CD8-positive, alpha-beta memory T cell (primary cell): ENCODE data around the gene EIF3K. TPM values are rescaled to one million over a fixed set of nuclear protein-coding genes. Genes with fewer than 3 reads are reported as not detected.
"Not testable (repeated sequence)": the region's sequence is repeated elsewhere in the genome, so short reads cannot be mapped to it uniquely, and the experiment has no call there.

Experiments used
- CTCF ChIA-PET: fragments of 350-600 bp; sonication (Branson Sonifier 250); formaldehyde crosslinking; loops from one replicate; lab custom pipeline; 2021; ENCODE audit warnings: antibody characterized with exemption; lab: Charles Lee
- POLR2A ChIA-PET: fragments of 350-600 bp; sonication (Branson Sonifier 250); formaldehyde crosslinking; loops from one replicate; lab custom pipeline; 2021; ENCODE audit warnings: antibody characterized with exemption; lab: Charles Lee
- DNase-seq, 5 donors: peaks; one replicate each; pipeline versions ENCODE4 v3.0.0 to v3.0.0-alpha.2; 2020 to 2022; ENCODE audit warnings: mixed read lengths in 1 of 5
- H3K27ac ChIP-seq: one replicate; pipeline ENCODE4 v1.7.0; 2013; ENCODE audit warnings: low read depth, mild to moderate bottlenecking, low read length, moderate library complexity
- H3K27me3 ChIP-seq: 2 replicates; pipeline ENCODE4 v1.7.0; 2013; ENCODE audit warnings: low read length, mild to moderate bottlenecking; ENCODE audit not compliant: insufficient read depth, poor library complexity, severe bottlenecking
- H3K36me3 ChIP-seq: 2 replicates; pipeline ENCODE4 v1.7.0; 2013; ENCODE audit warnings: mild to moderate bottlenecking, low read length, moderate library complexity; ENCODE audit not compliant: insufficient read depth
- H3K4me1 ChIP-seq: 2 replicates; pipeline ENCODE4 v1.7.0; 2013; ENCODE audit warnings: mild to moderate bottlenecking, low read length, moderate library complexity; ENCODE audit not compliant: insufficient read depth
- H3K4me3 ChIP-seq: 2 replicates; pipeline ENCODE4 v1.7.0; 2013; ENCODE audit warnings: mild to moderate bottlenecking, low read length
- H3K9me3 ChIP-seq: 2 replicates; pipeline ENCODE4 v1.7.0; 2013; ENCODE audit warnings: mild to moderate bottlenecking, low read length
- H3K27ac Mint-ChIP-seq, 8 donors: one replicate each; pipeline ENCODE4 v1.8.0; 2020 to 2021; ENCODE audit warnings: mixed read lengths in 8 of 8, mild to moderate bottlenecking in 6 of 8, inconsistent platforms in 3 of 8, moderate library complexity in 3 of 8
- H3K27me3 Mint-ChIP-seq, 2 donors: one replicate each; pipeline ENCODE4 v1.8.0; 2020 to 2021; ENCODE audit warnings: mixed read lengths in 2 of 2, mild to moderate bottlenecking in 1 of 2, moderate library complexity in 1 of 2
- H3K36me3 Mint-ChIP-seq, 3 donors: one replicate each; pipeline ENCODE4 v1.8.0; 2020 to 2021; ENCODE audit warnings: mixed read lengths in 3 of 3, inconsistent platforms in 1 of 3, mild to moderate bottlenecking in 1 of 3
- H3K4me1 Mint-ChIP-seq, 3 donors: one replicate each; pipeline ENCODE4 v1.8.0; 2020 to 2021; ENCODE audit warnings: mixed read lengths in 3 of 3, inconsistent platforms in 1 of 3, mild to moderate bottlenecking in 1 of 3
- H3K4me3 Mint-ChIP-seq, 7 donors: one replicate each; pipeline ENCODE4 v1.8.0; 2020 to 2021; ENCODE audit warnings: mixed read lengths in 7 of 7, mild to moderate bottlenecking in 6 of 7, moderate library complexity in 4 of 7, inconsistent platforms in 2 of 7
- H3K9me3 Mint-ChIP-seq, 5 donors: one replicate each; pipeline ENCODE4 v1.8.0; 2020 to 2022; ENCODE audit warnings: mixed read lengths in 5 of 5, mild to moderate bottlenecking in 3 of 5, moderate library complexity in 2 of 5, inconsistent platforms in 1 of 5
- polyA plus RNA-seq: library from polyadenylated mRNA; unstranded; fragments of 300-500 nt; fragmentation: Illumina TruSeq; gene quantifications from one replicate; pipeline ENCODE4 v1.2.3, GENCODE V29; 2021
- total RNA-seq, 2 experiments: library from RNA; stranded (reverse); gene quantifications; one replicate each; pipeline ENCODE4 v1.2.3, GENCODE V29; 2021

EIF3K gene
- total and polyA plus RNA-seq, 3 experiments from 2014 or later, result 275 to 401 (median 282) TPM

DNA sequence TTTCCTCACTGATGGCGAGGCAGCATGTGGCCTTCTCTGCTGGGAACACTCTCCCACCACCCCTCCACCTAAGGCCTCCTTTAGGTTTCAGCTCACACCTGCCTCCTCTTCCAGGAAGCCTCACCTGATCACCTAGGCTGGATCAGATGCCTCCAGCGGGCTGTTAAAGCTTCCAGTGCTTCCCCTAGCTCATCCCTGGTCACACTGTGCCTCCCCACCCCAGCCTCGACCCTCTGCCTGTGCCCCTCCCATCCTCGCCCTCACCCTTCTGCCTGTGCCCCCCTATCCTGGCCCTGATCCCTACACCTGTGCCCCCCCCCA, 35.0 kb upstream of the EIF3K start:
- Histone ChIP-seq H3K27me3 (no peaks in the 10 kb centered on the region), H3K4me3 (no peak overlapping the region), H3K36me3 (no peaks in the 10 kb centered on the region), H3K27ac (no peak overlapping the region), H3K4me1 (peaks cover 6% of the 10 kb centered on the region), H3K9me3 (no peaks in the 10 kb centered on the region)
- ChIA-PET CTCF (no interaction called here), POLR2A (no interaction called here)
- no peaks in the 10 kb centered on the region for H3K27me3 Mint-ChIP-seq
- H3K27ac Mint-ChIP-seq, result peak overlapping the region in 3 of 8 donors; percentile 48 to 88 (median 66)
- H3K4me3 Mint-ChIP-seq, result no peak overlapping the region
- H3K36me3 Mint-ChIP-seq, result peaks cover 0 to 27% (median 8%) of the 10 kb centered on the region in 3 donors
- no peaks in the 10 kb centered on the region for H3K9me3 Mint-ChIP-seq
- H3K4me1 Mint-ChIP-seq, result peaks cover 15 to 23% (median 21%) of the 10 kb centered on the region in 3 donors
- no peak for DNase-seq

DNA sequence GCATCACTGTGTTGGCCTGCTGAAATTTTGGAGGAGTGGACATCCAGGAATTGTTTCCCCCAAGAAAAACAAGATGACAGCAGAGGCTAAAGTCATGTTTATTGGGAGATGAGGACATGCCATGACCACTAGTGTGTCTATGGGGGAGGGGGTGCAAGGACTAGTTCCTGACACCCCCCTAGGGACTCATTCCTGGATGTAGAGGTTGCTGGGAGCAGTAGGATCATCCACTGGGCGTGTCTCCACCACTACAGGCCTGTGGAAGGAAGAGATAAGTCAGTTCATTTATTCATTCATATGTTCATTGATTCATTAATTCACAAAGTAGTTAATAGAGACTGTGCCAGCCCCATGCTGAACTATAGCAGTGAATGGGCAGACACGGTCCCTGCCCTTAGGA, 31.4 kb upstream of the EIF3K start:
- CTCF ChIA-PET, result interaction anchor here (1.5 kb wide), 1 partner anchor 23 kb away, joined by 3 read pairs; no protein-coding TSS in a partner anchor
- H3K36me3 ChIP-seq, result no peaks in the 10 kb centered on the region

DNA sequence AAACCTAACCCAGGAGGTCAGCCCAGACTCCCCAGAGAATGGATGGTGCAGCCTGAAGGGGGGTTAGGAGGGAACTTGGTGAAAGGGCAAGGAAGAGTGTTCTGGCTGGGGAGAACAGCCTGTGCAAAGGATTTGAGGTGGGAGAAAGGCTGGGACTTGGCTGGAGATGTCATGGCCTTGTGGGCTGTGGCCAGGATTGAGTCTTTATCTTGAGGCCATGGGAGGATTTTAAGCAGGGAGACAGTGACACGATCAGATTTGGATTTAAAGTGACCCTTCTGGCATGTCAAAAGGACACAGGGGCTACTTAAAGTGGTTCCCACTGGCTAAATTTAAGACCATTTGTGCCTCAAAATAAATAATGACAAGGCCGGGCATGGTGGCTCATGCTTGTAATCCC, 30.9 kb upstream of the EIF3K start:
- H3K27ac ChIP-seq, result no peak overlapping the region
- H3K4me3 ChIP-seq, result no peak overlapping the region
- DNase-seq, result no peak
- Mint-ChIP-seq H3K4me1 (peaks cover 6 to 11% (median 9%) of the 10 kb centered on the region in 3 donors), H3K4me3 (no peak overlapping the region), H3K27ac (peak overlapping the region in 5 of 8 donors; percentile 32 to 76 (median 75)), H3K27me3 (no peaks in the 10 kb centered on the region), H3K9me3 (no peaks in the 10 kb centered on the region), H3K36me3 (peaks cover 0 to 44% (median 10%) of the 10 kb centered on the region in 3 donors)
- no peaks in the 10 kb centered on the region for H3K4me1 ChIP-seq
- no peaks in the 10 kb centered on the region for H3K9me3 ChIP-seq
- ChIA-PET CTCF (no interaction called here), POLR2A (no interaction called here)
- peaks cover 2% of the 10 kb centered on the region for H3K36me3 ChIP-seq
- no peaks in the 10 kb centered on the region for H3K27me3 ChIP-seq

More for the DNA sequence above, 31.4 kb upstream of the EIF3K start:
- Mint-ChIP-seq H3K4me1 (peaks cover 9 to 11% (median 9%) of the 10 kb centered on the region in 3 donors), H3K9me3 (no peaks in the 10 kb centered on the region), H3K4me3 (no peak overlapping the region), H3K36me3 (peaks cover 0 to 44% (median 8%) of the 10 kb centered on the region in 3 donors), H3K27ac (peak overlapping the region in 4 of 8 donors; percentile 32 to 76 (median 62)), H3K27me3 (no peaks in the 10 kb centered on the region)
- Histone ChIP-seq H3K9me3 (no peaks in the 10 kb centered on the region), H3K4me1 (no peaks in the 10 kb centered on the region), H3K4me3 (no peak overlapping the region), H3K27me3 (no peaks in the 10 kb centered on the region), H3K27ac (no peak overlapping the region)
- POLR2A ChIA-PET, result no interaction called here
- DNase-seq, result no peak

DNA sequence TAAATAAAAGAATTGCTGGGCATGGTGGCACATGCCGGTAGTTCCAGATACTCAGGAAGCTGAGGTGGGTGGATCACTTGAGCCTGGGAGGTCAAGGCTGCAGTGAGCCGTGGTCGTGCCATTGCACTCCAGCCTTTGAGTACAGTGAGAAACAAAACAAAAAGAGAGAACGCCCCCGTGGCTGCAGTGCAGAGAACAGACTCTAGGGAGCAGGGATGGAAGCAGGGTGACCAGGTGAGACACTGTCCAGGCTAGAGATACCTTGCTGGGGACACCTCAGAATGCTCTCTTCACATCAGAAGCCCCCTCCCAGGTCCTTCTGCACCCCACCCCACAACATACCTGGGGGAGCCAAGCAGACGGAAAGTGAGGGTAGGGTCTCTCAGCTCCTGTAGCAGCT, 26.0 kb upstream of the EIF3K start:
- H3K27me3 Mint-ChIP-seq, result no peaks in the 10 kb centered on the region
- H3K4me3 ChIP-seq, result no peak overlapping the region
- peaks cover 0 to 70% (median 13%) of the 10 kb centered on the region in 3 donors for H3K36me3 Mint-ChIP-seq
- no peaks in the 10 kb centered on the region for H3K9me3 Mint-ChIP-seq
- H3K27ac ChIP-seq, result no peak overlapping the region
- H3K9me3 ChIP-seq, result no peaks in the 10 kb centered on the region
- ChIA-PET CTCF (interaction anchor here (1.6 kb wide), 1 partner anchor 26 kb away, joined by 3 read pairs; the partner anchor contains the start of gene EIF3K), POLR2A (no interaction called here)
- peak overlapping the region in 2 of 8 donors; percentile 5 to 26 for H3K27ac Mint-ChIP-seq
- DNase-seq, result no peak
- H3K27me3 ChIP-seq, result no peaks in the 10 kb centered on the region
- H3K4me1 Mint-ChIP-seq, result peaks cover 3 to 7% (median 6%) of the 10 kb centered on the region in 3 donors
- no peak overlapping the region for H3K4me3 Mint-ChIP-seq
- peaks cover 24% of the 10 kb centered on the region for H3K36me3 ChIP-seq
- H3K4me1 ChIP-seq, result no peaks in the 10 kb centered on the region

DNA sequence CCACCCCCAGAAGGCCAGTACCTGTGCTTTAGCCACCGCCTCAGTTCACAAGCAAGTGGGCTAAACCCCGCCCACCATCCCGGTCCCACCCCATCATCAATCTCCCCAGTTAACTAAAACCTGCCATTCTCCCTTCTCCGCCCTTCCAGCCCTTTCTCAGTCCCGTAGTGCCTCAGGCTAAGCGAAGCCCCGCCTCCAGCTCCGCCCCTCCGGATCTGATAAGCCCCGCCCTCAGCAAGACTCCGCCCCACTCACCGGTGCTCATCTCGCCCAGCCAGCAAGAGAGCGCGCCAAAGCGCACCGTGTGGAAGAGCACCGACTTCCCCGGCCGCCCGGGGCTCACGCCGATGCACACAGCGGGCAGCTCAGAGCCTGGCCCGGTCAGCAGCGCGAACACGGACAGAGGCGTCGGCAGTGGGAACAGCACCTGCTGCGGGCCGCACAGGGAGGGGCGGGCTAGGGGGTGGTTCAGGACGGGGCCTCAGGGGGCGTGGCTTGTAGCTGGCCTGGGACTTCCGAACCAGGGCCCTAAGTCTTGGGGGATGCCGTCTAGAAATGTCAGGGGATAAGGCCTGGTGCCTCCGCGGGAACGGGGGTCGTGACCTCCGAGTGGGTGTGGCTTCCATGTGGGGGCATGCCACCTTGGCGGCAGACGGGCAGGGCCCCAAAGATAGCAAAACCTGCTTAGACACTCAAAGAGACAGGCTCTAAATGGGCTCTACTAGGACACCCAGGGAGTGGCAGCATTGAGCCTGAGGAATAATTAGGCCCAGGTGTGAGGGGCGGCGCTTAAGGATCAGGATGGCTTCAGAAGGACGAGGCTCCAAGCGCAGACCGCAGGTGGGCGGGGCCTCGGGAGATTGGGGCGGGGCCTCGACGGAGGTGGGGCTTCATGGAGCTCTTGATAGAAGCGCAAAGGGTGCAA, 22.7 kb upstream of the EIF3K start:
- CTCF ChIA-PET, result interaction anchor here (1.1 kb wide), 1 partner anchor 23 kb away, joined by 3 read pairs; the partner anchor contains the start of gene EIF3K
- no peaks in the 10 kb centered on the region for H3K4me1 ChIP-seq
- POLR2A ChIA-PET, result interaction anchor here (0.6 to 1.3 kb wide), 2 partner anchors 17 to 32 kb away, joined by 3 read pairs; no protein-coding TSS in a partner anchor
- Mint-ChIP-seq H3K36me3 (peaks cover 0 to 67% (median 16%) of the 10 kb centered on the region in 3 donors), H3K27ac (no peak overlapping the region), H3K4me3 (no peak overlapping the region), H3K27me3 (no peaks in the 10 kb centered on the region), H3K9me3 (no peaks in the 10 kb centered on the region), H3K4me1 (peaks cover 6 to 13% (median 12%) of the 10 kb centered on the region in 3 donors)
- no peaks in the 10 kb centered on the region for H3K9me3 ChIP-seq
- H3K36me3 ChIP-seq, result peaks cover 27% of the 10 kb centered on the region
- no peak overlapping the region for H3K27ac ChIP-seq
- no peak for DNase-seq
- H3K27me3 ChIP-seq, result no peaks in the 10 kb centered on the region
- H3K4me3 ChIP-seq, result no peak overlapping the region

DNA sequence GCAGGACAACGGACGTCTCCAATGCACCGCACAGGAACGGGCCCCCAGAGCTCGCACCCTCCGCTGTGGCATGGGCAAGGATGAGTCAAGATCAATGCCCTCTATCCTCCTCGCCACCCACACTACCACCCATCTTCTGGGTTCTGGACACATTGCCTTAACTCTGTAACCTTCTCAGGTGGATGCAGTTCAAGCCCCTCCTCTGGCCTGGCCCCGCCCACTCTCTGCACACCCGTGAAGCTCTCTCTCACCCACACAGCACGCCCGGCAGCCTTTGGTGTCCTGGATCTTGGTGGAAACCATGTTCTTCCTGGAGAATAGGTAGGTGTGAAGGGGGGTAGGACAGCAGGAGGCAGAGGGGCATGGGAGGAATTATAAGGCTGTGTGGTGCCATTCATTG, 21.9 kb upstream of the EIF3K start:
- no peak overlapping the region for H3K4me3 ChIP-seq
- ChIA-PET CTCF (no interaction called here), POLR2A (no interaction called here)
- no peaks in the 10 kb centered on the region for H3K27me3 ChIP-seq
- no peaks in the 10 kb centered on the region for H3K9me3 Mint-ChIP-seq
- H3K27ac Mint-ChIP-seq, result peak overlapping the region in 1 of 8 donors; percentile 8
- no peaks in the 10 kb centered on the region for H3K9me3 ChIP-seq
- H3K4me1 Mint-ChIP-seq, result peaks cover 6 to 13% (median 12%) of the 10 kb centered on the region in 3 donors
- DNase-seq, result no peak
- no peaks in the 10 kb centered on the region for H3K27me3 Mint-ChIP-seq
- peak overlapping the region in 1 of 7 donors; percentile 40 for H3K4me3 Mint-ChIP-seq
- H3K36me3 ChIP-seq, result peaks cover 28% of the 10 kb centered on the region
- H3K27ac ChIP-seq, result no peak overlapping the region
- H3K36me3 Mint-ChIP-seq, result peaks cover 0 to 67% (median 16%) of the 10 kb centered on the region in 3 donors
- no peaks in the 10 kb centered on the region for H3K4me1 ChIP-seq

DNA sequence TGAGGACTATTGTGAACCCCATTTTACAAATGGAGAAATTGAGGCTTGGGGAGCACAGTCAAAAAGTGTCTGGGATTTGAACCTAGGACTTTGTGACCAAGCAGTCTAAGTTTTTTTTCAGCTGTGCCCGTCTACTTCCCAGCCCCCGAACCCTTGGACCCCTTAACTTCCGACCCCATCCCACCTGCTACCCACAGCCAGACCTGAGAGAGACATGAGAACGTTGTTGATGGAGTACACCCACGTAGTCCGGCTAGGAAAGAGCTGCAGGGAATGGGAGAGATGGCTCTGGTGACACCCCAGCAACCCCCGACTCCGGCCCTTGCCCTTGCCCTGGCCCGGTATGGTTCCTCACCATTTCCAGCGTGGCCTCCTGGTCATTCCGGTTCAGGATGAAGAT, 19.3 kb upstream of the EIF3K start:
- Mint-ChIP-seq H3K4me3 (no peak overlapping the region), H3K36me3 (peaks cover 0 to 54% (median 13%) of the 10 kb centered on the region in 3 donors), H3K4me1 (peaks cover 6 to 13% (median 12%) of the 10 kb centered on the region in 3 donors), H3K9me3 (no peaks in the 10 kb centered on the region), H3K27ac (peak overlapping the region in 1 of 8 donors; percentile 6), H3K27me3 (no peaks in the 10 kb centered on the region)
- ChIA-PET POLR2A (no interaction called here), CTCF (interaction anchor here (0.7 kb wide), 1 partner anchor 17 kb away, joined by 3 read pairs; no protein-coding TSS in a partner anchor)
- Histone ChIP-seq H3K27ac (no peak overlapping the region), H3K4me1 (no peaks in the 10 kb centered on the region), H3K4me3 (no peak overlapping the region), H3K36me3 (peaks cover 17% of the 10 kb centered on the region), H3K9me3 (no peaks in the 10 kb centered on the region), H3K27me3 (no peaks in the 10 kb centered on the region)
- no peak for DNase-seq

DNA sequence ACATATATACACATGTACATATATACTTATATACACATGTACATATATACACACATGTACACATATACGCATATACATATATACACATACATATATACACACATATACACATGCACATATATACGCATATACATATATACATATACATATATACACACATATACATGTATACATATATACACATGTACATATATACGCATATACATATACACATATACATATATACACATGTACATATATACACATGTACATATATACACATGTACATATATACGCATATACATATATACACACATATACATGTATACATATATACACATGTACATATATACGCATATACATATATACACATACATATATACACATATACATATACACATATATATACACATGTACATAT, 16.1 kb upstream of the EIF3K start:
- H3K4me3 Mint-ChIP-seq, H3K4me3 ChIP-seq, H3K27ac Mint-ChIP-seq, H3K27me3 ChIP-seq, DNase-seq, H3K9me3 ChIP-seq, H3K27ac ChIP-seq, CTCF ChIA-PET, H3K27me3 Mint-ChIP-seq, POLR2A ChIA-PET, H3K4me1 ChIP-seq, H3K9me3 Mint-ChIP-seq: not testable (repeated sequence)
- Mint-ChIP-seq H3K4me1 (peaks cover 6 to 12% (median 10%) of the 10 kb centered on the region in 3 donors), H3K36me3 (peaks cover 5 to 52% (median 9%) of the 10 kb centered on the region in 3 donors)
- H3K36me3 ChIP-seq, result peaks cover 15% of the 10 kb centered on the region
